ENCODE results near the gene HACD3. TPM values are rescaled to one million over a fixed set of nuclear protein-coding genes. Genes with fewer than 3 reads are reported as not detected.
"Not testable (repeated sequence)": the region's sequence is repeated elsewhere in the genome, so short reads cannot be mapped to it uniquely, and the experiment has no call there.

Gene HACD3
- total and polyA plus RNA-seq, 4 donors = 49.6 to 89.1 (median 65.0) TPM

DNA sequence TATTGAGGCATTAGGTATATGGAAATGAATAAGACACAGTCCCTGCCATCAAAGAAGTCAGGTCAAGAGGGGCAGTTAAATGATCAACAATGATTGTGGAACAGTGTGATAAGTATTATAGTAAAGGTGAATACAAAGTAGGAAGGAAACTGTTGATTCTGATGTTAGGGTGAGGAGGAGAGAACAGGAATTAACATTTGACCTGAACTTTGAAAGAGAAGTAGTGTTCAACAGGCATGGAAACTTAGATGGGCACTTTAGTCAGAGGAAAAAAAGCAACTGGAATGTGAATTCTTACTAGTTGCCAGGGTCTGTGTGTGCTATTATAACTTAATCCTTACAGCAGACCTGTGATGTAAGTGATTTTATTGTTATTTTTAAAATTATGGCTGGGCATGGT is 17.6 kb downstream of the HACD3 start:
- peaks cover 0 to 2% (median 0%) of the 10 kb centered on the region in 4 donors for H3K4me1 ChIP-seq (ENCODE audit: control insufficient read depth in 4 of 4, insufficient read depth in 4 of 4, low read length in 3 of 4)
- H3K36me3 ChIP-seq (ENCODE audit: control insufficient read depth in 4 of 4, insufficient read depth in 3 of 4, low read depth in 1 of 4, low read length in 3 of 4) = peaks cover 0 to 2% (median 0%) of the 10 kb centered on the region in 4 donors
- H3K27ac ChIP-seq (ENCODE audit: low read depth in 1 of 2, low read length in 2 of 2) = no peak overlapping the region
- no peaks in the 10 kb centered on the region for H3K9me3 ChIP-seq (ENCODE audit: control insufficient read depth in 4 of 4, low read length in 3 of 4)
- no peaks in the 10 kb centered on the region for H3K27me3 ChIP-seq (ENCODE audit: control insufficient read depth in 4 of 4, insufficient read depth in 4 of 4, low read length in 3 of 4)
- no peak overlapping the region for H3K9ac ChIP-seq (ENCODE audit: low read depth in 1 of 2, low read length in 2 of 2)
- no peak overlapping the region for H3K4me3 ChIP-seq (ENCODE audit: low read depth in 1 of 3, low read length in 3 of 3)
- DNase-seq (ENCODE audit: low spot score) = no peak
- TF ChIP-seq TAF1 (conservative IDR thresholded peaks at IDR 0.05) (no peak), FOXA2 (IDR thresholded peaks at IDR 0.05) (no peak), NR2F2 (IDR thresholded peaks at IDR 0.05) (no peak)
- TF ChIP-seq, protein P1, sequence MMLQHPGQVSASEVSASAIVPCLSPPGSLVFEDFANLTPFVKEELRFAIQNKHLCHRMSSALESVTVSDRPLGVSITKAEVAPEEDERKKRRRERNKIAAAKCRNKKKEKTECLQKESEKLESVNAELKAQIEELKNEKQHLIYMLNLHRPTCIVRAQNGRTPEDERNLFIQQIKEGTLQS (IDR thresholded peaks at IDR 0.05) = no peak
- TF ChIP-seq, protein P2, sequence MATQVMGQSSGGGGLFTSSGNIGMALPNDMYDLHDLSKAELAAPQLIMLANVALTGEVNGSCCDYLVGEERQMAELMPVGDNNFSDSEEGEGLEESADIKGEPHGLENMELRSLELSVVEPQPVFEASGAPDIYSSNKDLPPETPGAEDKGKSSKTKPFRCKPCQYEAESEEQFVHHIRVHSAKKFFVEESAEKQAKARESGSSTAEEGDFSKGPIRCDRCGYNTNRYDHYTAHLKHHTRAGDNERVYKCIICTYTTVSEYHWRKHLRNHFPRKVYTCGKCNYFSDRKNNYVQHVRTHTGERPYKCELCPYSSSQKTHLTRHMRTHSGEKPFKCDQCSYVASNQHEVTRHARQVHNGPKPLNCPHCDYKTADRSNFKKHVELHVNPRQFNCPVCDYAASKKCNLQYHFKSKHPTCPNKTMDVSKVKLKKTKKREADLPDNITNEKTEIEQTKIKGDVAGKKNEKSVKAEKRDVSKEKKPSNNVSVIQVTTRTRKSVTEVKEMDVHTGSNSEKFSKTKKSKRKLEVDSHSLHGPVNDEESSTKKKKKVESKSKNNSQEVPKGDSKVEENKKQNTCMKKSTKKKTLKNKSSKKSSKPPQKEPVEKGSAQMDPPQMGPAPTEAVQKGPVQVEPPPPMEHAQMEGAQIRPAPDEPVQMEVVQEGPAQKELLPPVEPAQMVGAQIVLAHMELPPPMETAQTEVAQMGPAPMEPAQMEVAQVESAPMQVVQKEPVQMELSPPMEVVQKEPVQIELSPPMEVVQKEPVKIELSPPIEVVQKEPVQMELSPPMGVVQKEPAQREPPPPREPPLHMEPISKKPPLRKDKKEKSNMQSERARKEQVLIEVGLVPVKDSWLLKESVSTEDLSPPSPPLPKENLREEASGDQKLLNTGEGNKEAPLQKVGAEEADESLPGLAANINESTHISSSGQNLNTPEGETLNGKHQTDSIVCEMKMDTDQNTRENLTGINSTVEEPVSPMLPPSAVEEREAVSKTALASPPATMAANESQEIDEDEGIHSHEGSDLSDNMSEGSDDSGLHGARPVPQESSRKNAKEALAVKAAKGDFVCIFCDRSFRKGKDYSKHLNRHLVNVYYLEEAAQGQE (IDR thresholded peaks at IDR 0.05) = no peak

DNA sequence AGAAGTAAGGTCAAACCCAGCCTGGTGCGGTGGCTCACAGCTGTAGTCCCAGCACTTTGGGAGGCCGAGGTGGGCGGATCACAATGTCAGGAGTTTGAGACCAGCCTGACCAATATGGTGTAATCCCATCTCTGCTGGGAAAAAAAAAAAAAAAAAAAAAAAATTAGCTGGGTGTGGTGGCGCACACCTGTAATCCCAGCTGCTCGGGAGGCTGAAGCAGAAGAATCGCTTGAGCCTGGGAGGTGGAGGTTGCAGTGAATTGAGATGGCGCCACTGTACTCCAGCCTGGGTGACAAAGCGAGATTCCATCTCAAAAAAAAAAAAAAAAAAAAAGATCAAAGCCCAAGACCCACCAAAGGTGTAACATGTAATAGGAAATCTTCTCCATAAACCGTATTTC is 19.0 kb downstream of the HACD3 start:
- H3K4me3 ChIP-seq (ENCODE audit: low read depth in 1 of 3, low read length in 3 of 3); H3K4me1 ChIP-seq (ENCODE audit: control insufficient read depth in 4 of 4, insufficient read depth in 4 of 4, low read length in 3 of 4); H3K27me3 ChIP-seq (ENCODE audit: control insufficient read depth in 4 of 4, insufficient read depth in 4 of 4, low read length in 3 of 4); H3K36me3 ChIP-seq (ENCODE audit: control insufficient read depth in 4 of 4, insufficient read depth in 3 of 4, low read depth in 1 of 4, low read length in 3 of 4); H3K9ac ChIP-seq (ENCODE audit: low read depth in 1 of 2, low read length in 2 of 2); DNase-seq (ENCODE audit: low spot score); H3K27ac ChIP-seq (ENCODE audit: low read depth in 1 of 2, low read length in 2 of 2); H3K9me3 ChIP-seq (ENCODE audit: control insufficient read depth in 4 of 4, low read length in 3 of 4): not testable (repeated sequence)
- 97% methylated on average over 9 of the region's 9 CpGs for WGBS

DNA sequence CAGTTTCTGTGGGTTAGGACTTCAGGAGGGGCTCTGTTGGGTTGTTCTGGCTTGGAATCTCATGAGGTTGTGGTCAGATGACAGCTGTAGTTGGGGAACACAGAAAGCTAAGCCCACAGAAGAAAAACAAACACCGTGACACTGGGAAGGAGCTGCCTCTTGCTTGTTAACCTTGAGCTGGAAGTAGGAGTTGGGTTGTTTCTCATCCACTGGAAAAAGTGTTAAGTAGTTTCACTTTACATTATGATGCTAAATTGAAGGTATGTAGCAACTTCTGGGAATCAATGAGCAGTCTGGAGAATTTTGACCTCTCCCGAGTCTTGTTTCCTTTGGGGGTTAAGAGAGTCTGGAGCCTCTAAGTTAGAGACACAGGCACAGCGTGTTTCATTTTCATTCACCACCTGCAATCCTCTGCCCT is 20.4 kb downstream of the HACD3 start:
- DNase-seq (ENCODE audit: low spot score) = no peak
- 90% methylated on average over 3 of the region's 3 CpGs for WGBS
- H3K9me3 ChIP-seq (ENCODE audit: control insufficient read depth in 4 of 4, low read length in 3 of 4) = no peaks in the 10 kb centered on the region
- H3K36me3 ChIP-seq (ENCODE audit: control insufficient read depth in 4 of 4, insufficient read depth in 3 of 4, low read depth in 1 of 4, low read length in 3 of 4) = peaks cover under 1 to 8% (median 3%) of the 10 kb centered on the region in 4 donors
- H3K4me1 ChIP-seq (ENCODE audit: control insufficient read depth in 4 of 4, insufficient read depth in 4 of 4, low read length in 3 of 4) = peaks cover 0 to 2% (median 0%) of the 10 kb centered on the region in 4 donors
- H3K27ac ChIP-seq (ENCODE audit: low read depth in 1 of 2, low read length in 2 of 2) = no peak overlapping the region
- no peaks in the 10 kb centered on the region for H3K27me3 ChIP-seq (ENCODE audit: control insufficient read depth in 4 of 4, insufficient read depth in 4 of 4, low read length in 3 of 4)
- no peak overlapping the region for H3K9ac ChIP-seq (ENCODE audit: low read depth in 1 of 2, low read length in 2 of 2)
- TF ChIP-seq, protein P2 (IDR thresholded peaks at IDR 0.05) = no peak
- TF ChIP-seq JUND (IDR thresholded peaks at IDR 0.05) = no peak
- no peak for TF ChIP-seq RXRA (IDR thresholded peaks at IDR 0.05)
- TF ChIP-seq, protein P3, sequence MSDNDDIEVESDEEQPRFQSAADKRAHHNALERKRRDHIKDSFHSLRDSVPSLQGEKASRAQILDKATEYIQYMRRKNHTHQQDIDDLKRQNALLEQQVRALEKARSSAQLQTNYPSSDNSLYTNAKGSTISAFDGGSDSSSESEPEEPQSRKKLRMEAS (IDR thresholded peaks at IDR 0.05) = no peak
- TF ChIP-seq NR2F2 (IDR thresholded peaks at IDR 0.05) = no peak
- no peak for TF ChIP-seq RAD21 (IDR thresholded peaks at IDR 0.05)
- TF ChIP-seq SP1 (IDR thresholded peaks at IDR 0.05) = no peak
- TF ChIP-seq EGR1 (IDR thresholded peaks at IDR 0.05; ENCODE audit: low read depth in 2 of 2) = no peak
- no peak for TF ChIP-seq YY1 (IDR thresholded peaks at IDR 0.05)
- TF ChIP-seq FOXA2 (IDR thresholded peaks at IDR 0.05) = no peak
- TF ChIP-seq HNF4G (IDR thresholded peaks at IDR 0.05) = no peak
- TF ChIP-seq, protein P4, sequence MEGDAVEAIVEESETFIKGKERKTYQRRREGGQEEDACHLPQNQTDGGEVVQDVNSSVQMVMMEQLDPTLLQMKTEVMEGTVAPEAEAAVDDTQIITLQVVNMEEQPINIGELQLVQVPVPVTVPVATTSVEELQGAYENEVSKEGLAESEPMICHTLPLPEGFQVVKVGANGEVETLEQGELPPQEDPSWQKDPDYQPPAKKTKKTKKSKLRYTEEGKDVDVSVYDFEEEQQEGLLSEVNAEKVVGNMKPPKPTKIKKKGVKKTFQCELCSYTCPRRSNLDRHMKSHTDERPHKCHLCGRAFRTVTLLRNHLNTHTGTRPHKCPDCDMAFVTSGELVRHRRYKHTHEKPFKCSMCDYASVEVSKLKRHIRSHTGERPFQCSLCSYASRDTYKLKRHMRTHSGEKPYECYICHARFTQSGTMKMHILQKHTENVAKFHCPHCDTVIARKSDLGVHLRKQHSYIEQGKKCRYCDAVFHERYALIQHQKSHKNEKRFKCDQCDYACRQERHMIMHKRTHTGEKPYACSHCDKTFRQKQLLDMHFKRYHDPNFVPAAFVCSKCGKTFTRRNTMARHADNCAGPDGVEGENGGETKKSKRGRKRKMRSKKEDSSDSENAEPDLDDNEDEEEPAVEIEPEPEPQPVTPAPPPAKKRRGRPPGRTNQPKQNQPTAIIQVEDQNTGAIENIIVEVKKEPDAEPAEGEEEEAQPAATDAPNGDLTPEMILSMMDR (IDR thresholded peaks at IDR 0.05; ENCODE audit: low read depth, low read length, missing input control) = no peak
- TF ChIP-seq, protein P5, sequence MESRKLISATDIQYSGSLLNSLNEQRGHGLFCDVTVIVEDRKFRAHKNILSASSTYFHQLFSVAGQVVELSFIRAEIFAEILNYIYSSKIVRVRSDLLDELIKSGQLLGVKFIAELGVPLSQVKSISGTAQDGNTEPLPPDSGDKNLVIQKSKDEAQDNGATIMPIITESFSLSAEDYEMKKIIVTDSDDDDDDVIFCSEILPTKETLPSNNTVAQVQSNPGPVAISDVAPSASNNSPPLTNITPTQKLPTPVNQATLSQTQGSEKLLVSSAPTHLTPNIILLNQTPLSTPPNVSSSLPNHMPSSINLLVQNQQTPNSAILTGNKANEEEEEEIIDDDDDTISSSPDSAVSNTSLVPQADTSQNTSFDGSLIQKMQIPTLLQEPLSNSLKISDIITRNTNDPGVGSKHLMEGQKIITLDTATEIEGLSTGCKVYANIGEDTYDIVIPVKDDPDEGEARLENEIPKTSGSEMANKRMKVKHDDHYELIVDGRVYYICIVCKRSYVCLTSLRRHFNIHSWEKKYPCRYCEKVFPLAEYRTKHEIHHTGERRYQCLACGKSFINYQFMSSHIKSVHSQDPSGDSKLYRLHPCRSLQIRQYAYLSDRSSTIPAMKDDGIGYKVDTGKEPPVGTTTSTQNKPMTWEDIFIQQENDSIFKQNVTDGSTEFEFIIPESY (IDR thresholded peaks at IDR 0.05) = no peak
- no peak overlapping the region for H3K4me3 ChIP-seq (ENCODE audit: low read depth in 1 of 3, low read length in 3 of 3)
